ENCODE results near the gene TEAD4.

The TEAD4 gene

GRCh38 chr12:3085341-3086139 lies 126.3 kb downstream of the TEAD4 start:
- no peak for DNase-seq

GRCh38 chr12:3086211-3086610 lies 127.0 kb downstream of the TEAD4 start:
- DNase-seq: no peak

- no peak for DNase-seq
Measured at GRCh38 chr12:3086729-3087323, 127.6 kb downstream of the TEAD4 start.

GRCh38 chr12:3087758-3088650 lies 128.8 kb downstream of the TEAD4 start:
- no peak for DNase-seq

GRCh38 chr12:3089588-3089987 lies 130.4 kb downstream of the TEAD4 start:
- no peak for DNase-seq

Measured in NCI-H1105 treated with DMSO at 0.1 percent for 48 hours (cell line).